GM21619 (cell line): ENCODE data around the gene ZNF90.
"Not testable (repeated sequence)": the region's sequence is repeated elsewhere in the genome, so short reads cannot be mapped to it uniquely, and the experiment has no call there.

Experiments used
- ATAC-seq: cut with Tn5 transposase; IDR thresholded peaks from one replicate; pipeline ENCODE4 v1.9.1; 2021; ENCODE audit not compliant: unreplicated experiment

Gene ZNF90

DNA sequence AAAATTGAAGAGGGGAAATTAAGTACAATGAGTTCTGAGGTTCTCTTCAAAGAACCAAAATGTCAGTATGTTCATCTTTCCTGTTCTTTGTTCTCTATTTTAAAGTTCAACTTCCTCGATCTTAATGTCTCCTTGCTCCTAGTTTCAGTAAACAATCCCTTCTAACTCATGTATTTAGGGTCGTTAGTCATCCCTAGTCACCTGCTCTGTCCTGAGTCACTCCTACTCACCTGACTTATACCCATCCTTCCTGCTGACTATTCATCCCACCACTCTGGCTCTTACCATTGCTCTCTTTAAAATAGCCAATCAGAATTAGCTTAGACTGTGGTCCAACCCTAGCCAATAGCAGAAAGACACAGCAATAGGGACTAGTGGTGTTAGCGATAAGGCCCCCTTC, 24.3 kb downstream of the ZNF90 start:
- no peak for ATAC-seq

DNA sequence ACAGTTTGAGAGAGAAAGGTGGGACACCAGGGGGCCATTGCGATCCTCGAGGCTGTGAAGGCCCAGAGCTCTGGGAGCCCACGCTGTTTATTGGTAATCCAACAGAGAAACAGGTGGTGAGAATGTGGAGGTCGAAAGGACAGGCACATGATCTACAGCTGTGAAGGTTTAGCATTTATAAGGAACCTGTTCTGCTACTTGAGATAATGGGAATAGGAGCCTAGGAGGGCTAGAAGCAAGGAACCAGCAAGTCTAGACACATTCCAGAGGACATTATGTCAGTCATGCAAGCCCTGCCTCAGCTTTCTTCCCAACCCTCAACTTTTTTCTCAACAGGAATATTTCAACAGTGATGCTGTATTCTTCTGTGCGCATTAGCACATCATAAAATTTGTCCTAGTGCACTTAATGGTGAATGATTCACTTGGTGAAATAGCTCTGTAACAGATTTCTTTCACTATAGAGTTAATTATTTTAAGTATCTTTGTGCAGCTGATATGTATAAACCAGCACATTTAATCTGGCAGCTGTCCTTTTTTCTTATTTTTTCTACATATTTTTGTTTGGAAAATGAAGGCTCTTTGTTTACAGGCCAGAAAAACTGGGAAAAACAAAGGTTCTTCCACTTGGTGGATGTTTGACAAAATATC, 25.4 kb downstream of the ZNF90 start:
- no peak for ATAC-seq

DNA sequence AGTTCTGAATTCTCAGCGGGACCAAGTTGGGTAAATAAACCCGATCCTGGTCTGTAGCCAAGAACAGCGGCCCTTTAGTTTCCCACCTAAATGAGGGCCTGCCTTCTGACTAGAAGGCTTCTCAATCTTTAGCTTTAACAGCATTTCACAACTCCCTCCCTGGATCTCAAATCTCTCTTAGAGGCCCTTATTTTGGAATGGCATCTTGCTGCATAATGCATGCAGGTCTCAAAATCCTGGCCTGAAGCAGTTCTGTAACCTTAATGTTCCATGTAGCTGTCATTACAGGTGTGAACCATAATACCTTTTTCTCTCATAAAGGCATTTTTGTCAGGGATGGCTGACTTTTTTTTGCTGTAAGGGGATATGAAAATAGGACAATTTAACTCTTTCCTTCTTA, 29.5 kb downstream of the ZNF90 start:
- no peak for ATAC-seq

DNA sequence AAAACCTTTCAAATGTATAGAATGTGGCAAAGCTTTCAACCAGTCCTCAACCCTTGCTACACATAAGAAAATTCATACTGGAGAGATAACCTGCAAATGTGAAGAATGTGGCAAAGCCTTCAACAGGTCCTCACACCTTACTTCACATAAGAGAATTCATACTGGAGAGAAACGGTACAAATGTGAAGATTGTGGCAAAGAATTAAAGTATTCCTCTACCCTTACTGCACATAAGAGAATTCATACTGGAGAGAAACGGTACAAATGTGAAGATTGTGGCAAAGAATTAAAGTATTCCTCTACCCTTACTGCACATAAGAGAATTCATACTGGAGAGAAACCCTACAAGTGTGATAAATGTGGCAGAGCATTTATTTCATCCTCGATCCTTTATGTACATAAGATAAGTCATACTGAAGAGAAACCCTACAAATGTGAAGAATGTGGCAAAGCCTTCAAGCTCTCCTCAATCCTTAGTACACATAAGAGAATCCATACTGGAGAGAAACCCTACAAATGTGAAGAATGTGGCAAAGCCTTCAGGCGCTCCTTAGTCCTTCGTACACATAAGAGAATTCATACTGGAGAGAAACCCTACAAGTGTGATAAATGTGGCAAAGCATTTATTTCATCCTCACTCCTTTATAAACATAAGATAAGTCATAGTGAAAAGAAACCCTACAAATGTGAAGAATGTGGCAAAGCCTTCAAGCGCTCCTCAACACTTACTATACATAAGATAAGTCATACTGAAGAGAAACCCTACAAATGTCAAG, 40.5 kb downstream of the ZNF90 start:
- not testable (repeated sequence) for ATAC-seq

DNA sequence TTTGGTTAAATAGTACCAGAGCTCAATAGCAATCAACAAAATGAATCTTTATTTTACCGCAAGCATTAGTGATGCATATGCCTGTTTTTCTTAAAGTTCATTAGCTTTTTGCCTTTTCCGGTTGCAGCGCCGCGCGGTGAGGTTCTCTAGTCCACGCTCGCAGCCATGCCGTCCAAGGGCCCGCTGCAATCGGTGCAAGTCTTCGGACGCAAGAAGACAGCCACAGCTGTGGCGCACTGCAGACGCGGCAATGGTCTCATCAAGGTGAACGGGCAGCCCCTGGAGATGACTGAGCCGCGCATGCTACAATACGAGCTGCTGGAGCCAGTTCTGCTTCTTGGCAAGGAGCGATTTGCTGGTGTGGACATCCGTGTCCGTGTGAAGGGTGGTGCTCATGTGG, 47.1 kb downstream of the ZNF90 start:
- no peak for ATAC-seq

DNA sequence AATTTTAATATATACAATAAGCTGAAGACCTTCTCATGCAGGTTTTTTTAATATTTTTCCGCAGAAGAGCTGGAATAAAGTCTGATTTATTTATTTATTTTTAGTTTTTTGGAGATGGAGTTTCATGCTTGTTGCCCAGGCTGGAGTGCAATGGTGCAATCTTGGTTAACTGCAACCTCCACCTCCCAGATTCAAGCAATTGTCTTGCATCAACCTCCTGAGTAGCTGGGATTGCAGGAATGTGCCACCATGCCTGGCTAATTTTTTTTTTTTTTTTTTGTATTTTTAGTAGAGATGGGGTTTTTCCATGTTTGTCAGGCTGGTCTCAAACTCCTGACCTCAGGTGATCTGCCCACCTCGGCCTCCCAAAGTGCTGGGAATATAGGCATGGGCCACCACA, 55.1 kb downstream of the ZNF90 start:
- ATAC-seq: not testable (repeated sequence)

DNA sequence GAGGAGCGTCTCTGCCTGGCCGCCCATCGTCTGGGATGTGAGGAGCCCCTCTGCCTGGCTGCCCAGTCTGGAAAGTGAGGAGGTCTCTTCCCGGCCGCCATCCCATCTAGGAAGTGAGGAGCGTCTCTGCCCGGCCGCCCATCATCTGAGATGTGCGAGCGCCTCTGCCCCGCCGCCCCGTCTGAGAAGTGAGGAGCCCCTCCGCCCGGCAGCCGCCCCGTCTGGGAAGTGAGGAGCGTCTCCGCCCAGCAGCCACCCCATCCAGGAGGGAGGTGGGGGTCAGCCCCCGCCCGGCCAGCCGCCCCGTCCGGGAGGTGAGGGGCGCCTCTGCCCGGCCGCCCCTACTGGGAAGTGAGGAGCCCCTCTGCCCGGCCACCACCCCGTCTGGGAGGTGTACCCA, 59.9 kb downstream of the ZNF90 start:
- ATAC-seq: not testable (repeated sequence)

DNA sequence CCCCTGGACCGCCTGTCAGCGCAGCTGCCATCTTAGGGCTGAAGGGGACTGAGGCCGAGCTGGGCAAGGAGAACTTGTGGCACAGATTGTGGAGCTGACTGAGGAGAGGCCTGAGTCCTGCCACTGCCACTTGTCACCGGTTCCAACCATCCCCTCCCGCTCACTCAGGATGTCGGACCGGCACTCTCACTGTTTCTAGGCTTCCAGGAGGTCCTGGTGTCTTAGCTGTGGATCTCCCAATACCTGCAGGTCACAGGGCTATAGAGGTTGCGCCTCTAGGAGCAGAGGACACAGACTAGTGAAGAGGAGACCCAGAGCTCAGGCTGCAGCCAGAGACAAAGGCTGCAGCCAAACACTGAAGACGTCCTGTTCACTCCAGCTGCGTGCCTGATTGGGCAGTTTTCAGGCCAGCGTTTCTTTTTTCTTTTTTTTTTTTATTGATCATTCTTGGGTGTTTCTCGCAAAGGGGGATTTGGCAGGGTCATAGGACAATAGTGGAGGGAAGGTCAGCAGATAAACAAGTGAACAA, 73.9 kb downstream of the ZNF90 start:
- ATAC-seq: no peak

DNA sequence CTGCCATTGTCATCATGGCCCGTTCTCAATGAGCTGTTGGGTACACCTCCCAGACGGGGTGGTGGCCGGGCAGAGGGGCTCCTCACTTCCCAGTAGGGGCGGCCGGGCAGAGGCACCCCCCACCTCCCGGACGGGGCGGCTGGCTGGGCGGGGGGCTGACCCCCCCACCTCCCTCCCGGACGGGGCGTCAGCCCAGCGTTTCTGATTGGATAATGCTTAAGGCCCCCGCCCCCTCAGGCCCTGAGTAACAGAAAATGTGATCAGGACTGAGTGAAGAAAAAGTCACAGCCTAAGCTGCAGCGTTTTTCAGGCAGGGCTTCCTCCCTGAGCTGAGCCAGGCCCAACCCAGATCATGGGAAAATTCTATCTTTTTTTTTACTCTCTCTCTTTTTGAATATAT, 74.7 kb downstream of the ZNF90 start:
- ATAC-seq: not testable (repeated sequence)

DNA sequence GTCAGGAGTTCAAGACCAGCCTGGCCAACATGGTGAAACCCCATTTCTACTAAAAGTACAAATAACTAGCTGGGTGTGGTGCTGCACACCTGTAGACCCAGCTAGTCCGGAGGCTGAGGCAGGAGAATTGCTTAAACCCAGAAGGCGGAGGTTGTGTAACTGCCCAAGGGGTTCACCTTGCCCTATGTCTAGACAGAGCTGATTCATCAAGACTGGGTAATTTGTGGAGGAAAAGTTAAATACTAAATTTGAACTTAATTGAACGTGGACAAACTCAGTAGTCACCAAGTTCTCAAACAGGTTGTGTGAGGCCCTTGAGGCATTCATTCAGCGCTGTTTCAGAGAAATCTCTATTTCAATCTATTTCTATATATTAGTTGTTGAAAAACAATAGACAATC, 75.5 kb downstream of the ZNF90 start:
- ATAC-seq: no peak

DNA sequence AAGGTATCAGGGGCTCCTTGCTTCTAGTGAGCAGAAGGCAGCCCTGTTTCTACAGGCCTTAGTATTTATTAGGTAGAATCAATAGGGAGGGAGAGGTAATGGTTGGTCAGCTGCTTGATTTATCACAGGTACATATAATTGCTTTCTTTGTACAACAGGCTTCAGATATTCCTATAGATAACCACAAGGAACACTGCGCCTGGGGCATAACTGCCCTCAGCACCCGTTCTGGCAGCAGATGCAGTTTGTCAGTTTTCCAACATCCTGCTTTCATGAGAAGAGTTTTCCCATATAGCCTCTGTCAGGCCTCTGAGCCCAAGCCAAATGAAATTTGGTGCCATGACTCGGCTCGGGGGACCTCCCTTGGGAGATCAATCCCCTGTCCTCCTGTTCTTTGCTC, 76.8 kb downstream of the ZNF90 start:
- ATAC-seq: no peak

DNA sequence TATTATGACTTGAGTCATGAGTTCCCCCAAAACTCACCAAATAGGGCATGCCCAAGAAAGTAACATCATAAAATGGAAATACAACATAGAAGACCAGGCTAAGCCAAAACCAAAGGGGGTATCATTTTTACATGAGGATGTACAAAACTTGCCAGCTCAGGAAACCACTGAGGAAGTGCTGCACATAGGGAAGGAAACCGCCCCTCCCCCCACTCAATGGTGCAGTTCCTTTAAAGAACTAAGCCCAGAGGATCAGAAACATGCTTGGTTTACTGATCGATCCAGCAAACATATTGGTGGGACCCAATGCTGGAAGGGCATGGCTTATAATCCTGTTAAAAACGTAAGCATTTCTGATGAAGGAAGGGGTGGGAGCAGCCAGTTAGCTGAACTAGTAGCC, 85.0 kb downstream of the ZNF90 start:
- no peak for ATAC-seq

DNA sequence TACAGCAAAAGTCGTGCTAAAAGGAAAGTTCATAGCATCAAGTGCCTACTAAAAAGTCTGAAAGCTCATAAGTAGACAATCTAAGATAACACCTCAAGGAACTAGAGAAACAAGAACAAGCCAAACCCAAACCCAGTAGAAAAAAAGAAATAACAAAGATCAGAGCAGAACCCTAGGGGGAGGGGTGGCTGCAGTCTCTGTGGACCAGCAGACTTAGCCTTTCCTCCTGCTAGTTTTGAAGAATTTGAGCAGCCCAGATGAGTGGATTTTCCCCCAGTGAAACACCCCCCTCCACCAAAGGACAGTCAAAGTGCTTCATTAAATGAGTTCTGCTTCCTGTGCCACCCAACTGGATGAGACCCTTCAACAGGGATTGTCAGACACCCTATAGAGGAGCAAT, 86.7 kb downstream of the ZNF90 start:
- no peak for ATAC-seq

DNA sequence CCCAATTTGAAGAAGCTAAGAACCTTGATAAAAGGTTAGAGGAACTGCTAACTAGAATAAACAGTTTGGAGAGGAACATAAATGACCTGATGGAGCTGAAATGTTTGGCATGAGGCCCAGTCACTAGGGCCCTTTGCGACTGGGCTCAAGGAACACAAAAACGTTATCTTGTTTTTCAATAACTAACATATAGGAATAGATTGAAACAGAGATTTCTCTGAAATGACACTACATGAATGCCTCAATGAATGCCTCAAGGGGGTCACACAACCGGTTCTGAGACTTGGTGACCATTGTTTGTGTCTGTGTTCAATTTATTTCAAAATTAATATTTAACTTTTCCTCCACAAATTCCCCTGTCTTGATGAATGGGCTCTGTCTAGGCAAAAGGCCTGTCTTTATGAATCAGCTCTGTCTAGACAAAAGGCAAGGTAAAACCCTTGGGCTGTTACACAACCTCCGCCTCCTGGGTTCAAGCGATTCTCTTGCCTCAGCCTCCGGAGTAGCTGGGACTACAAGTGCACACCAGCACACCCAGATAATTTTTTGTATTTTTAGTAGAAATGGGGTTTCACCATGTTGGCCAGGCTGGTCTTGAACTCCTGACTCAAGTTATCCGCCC, 88.3 kb downstream of the ZNF90 start:
- no peak for ATAC-seq

DNA sequence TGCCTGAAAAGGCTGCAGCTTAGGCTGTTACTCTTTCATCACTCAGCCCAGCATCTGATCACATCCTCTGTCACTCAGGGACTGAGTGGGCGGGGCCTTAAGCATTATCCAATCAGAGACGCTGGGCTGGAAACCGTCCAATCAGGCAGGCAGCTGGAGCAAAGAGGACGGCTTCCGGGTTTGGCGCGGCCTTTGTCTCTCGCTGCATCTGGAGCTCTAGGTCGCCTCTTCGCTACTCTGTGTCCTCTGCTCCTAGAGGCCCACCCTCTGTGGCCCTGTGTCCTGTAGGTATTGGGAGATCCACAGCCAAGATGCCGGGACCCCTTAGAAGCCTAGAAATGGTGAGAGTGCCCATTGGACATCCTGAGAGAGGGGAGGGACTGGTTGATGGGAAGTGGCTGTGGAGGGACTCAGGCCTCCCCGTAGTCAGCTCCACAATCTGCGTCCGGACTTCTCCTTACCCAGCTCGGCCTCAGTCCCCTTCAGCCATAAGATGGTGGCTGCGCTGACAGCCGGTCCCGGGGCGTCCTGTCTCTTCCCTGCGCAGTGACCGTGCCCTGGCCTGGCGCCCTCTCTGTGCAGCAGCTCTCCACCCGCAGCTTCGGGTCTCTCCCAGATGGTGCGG, 89.3 kb downstream of the ZNF90 start, which contains the start of gene ZNF486:
Gene ZNF486 (plus strand): TSS at position 195 of the 625 bp plus-strand sequence. CDS start 117 bp downstream, at position 312.
- ATAC-seq: peak; percentile 90

DNA sequence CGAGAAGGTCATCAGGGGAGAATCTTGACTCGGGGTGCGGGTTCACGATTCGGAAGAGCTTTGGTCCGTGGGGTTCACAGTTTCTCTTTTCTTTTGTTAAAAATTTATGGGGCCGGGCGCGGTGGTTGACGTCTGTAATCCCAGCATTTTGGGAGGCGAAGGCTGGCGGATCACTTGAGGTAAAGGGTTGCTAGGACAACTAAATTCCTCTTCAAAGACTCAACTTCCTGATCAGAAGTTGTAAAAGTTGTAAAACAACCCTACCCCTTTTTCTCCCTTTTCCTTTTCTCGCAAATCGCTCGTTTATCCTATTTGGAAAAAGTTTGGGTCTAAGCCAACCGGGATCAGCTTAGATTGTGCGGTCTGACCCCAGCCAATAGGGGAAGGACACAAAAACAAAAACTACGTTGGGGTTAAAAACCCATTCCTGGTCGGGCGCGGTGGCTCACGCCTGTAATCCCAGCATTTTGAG, 89.9 kb downstream of the ZNF90 start:
- ATAC-seq: no peak
